Left ventricle myocardium inferior (tissue), 1 donor: ENCODE results near the gene UBE2E1. TPM values are rescaled to one million over a fixed set of nuclear protein-coding genes. Genes with fewer than 3 reads are reported as not detected.

Experiments used
- DNase-seq: peaks from one replicate; pipeline ENCODE4 v3.0.0-alpha.2; 2020
- H3K27ac ChIP-seq: fragments of 200-600 bp; replicated peaks from 2 replicates; pipeline ENCODE4 v1.8.0; 2021
- H3K27me3 ChIP-seq: fragments of 200-600 bp; 2 replicates; pipeline ENCODE4 v1.8.0; 2021; ENCODE audit warnings: low read depth
- H3K36me3 ChIP-seq: fragments of 200-600 bp; 2 replicates; pipeline ENCODE4 v1.8.0; 2021
- H3K4me1 ChIP-seq: fragments of 200-600 bp; 2 replicates; pipeline ENCODE4 v1.8.0; 2021
- H3K4me3 ChIP-seq: fragments of 200-600 bp; 2 replicates; pipeline ENCODE4 v1.8.0; 2021; ENCODE audit warnings: mild to moderate bottlenecking, moderate library complexity
- H3K9me3 ChIP-seq: fragments of 200-600 bp; replicated peaks from 2 replicates; pipeline ENCODE4 v1.8.0; 2021
- CTCF ChIP-seq: fragments of 200-600 bp; IDR thresholded peaks from 2 replicates; pipeline ENCODE4 v1.8.0; 2021; ENCODE audit warnings: antibody characterized with exemption, mild to moderate bottlenecking, borderline replicate concordance
- intact Hi-C: fragments of 100-400 bp; cut with micrococcal nuclease; formaldehyde crosslinking; loops from one replicate; pipeline ENCODE4 v1.11.0; 2022
- total RNA-seq: library from RNA; stranded (reverse); fragmentation: NEBNext Ultra II Directional; extraction: Animal tissue kit (Norgen Biotek cat#: 25700); gene quantifications from one replicate; pipeline ENCODE4 v1.2.1, GENCODE V29; 2021
- donor health status: DM: no; HTN: yes; CAD: no; lungs with severe emphysema.

UBE2E1 gene
- total RNA-seq, 1 donor from 2014 or later: 65.0 TPM

GRCh38 chr3:23821858-23822257, 16.1 kb downstream of the UBE2E1 start:
- no peak overlapping the region for H3K27ac ChIP-seq
- H3K36me3 ChIP-seq: no peaks in the 10 kb centered on the region
- intact Hi-C loops: no loop called here
- H3K4me1 ChIP-seq: peaks cover 78% of the 10 kb centered on the region
- no peaks in the 10 kb centered on the region for H3K9me3 ChIP-seq
- DNase-seq: no peak
- no peaks in the 10 kb centered on the region for H3K27me3 ChIP-seq
- H3K4me3 ChIP-seq: no peak overlapping the region
- no peak for TF ChIP-seq CTCF

GRCh38 chr3:23822559-23822958, 16.8 kb downstream of the UBE2E1 start:
- DNase-seq: no peak
- no peaks in the 10 kb centered on the region for H3K36me3 ChIP-seq
- intact Hi-C loops: no loop called here
- no peak overlapping the region for H3K27ac ChIP-seq
- TF ChIP-seq CTCF: no peak
- H3K27me3 ChIP-seq: no peaks in the 10 kb centered on the region
- H3K4me1 ChIP-seq: peaks cover 85% of the 10 kb centered on the region
- no peak overlapping the region for H3K4me3 ChIP-seq
- no peaks in the 10 kb centered on the region for H3K9me3 ChIP-seq

- TF ChIP-seq CTCF: no peak
- Histone ChIP-seq H3K36me3 (no peaks in the 10 kb centered on the region), H3K4me1 (peaks cover 82% of the 10 kb centered on the region), H3K9me3 (no peaks in the 10 kb centered on the region), H3K27me3 (no peaks in the 10 kb centered on the region), H3K4me3 (no peak overlapping the region), H3K27ac (no peak overlapping the region)
- no peak for DNase-seq
- intact Hi-C loops: no loop called here
These were observed 17.9 kb downstream of the UBE2E1 start for GRCh38 chr3:23823620-23824019.

GRCh38 chr3:23824699-23825444, 19.1 kb downstream of the UBE2E1 start:
- intact Hi-C loops: no loop called here
- DNase-seq: no peak
- no peak overlapping the region for H3K27ac ChIP-seq
- no peaks in the 10 kb centered on the region for H3K36me3 ChIP-seq
- no peak overlapping the region for H3K4me3 ChIP-seq
- no peaks in the 10 kb centered on the region for H3K9me3 ChIP-seq
- no peaks in the 10 kb centered on the region for H3K27me3 ChIP-seq
- TF ChIP-seq CTCF: no peak
- peaks cover 76% of the 10 kb centered on the region for H3K4me1 ChIP-seq

- Histone ChIP-seq H3K9me3 (no peaks in the 10 kb centered on the region), H3K27ac (no peak overlapping the region), H3K4me1 (peaks cover 76% of the 10 kb centered on the region), H3K36me3 (no peaks in the 10 kb centered on the region), H3K4me3 (no peak overlapping the region), H3K27me3 (no peaks in the 10 kb centered on the region)
- TF ChIP-seq CTCF: no peak
- intact Hi-C loops: no loop called here
- DNase-seq: no peak
These were observed 20.0 kb downstream of the UBE2E1 start for GRCh38 chr3:23825802-23826201.
